ENCODE data around the gene PCDH1. TPM values are rescaled to one million over a fixed set of nuclear protein-coding genes. Genes with fewer than 3 reads are reported as not detected.

PCDH1 gene
- total and polyA plus RNA-seq, 2 of the 8 experiments (the other 6 are each of a cell fraction or from before 2014, with no cell fraction given), result 101 to 102 TPM

DNA sequence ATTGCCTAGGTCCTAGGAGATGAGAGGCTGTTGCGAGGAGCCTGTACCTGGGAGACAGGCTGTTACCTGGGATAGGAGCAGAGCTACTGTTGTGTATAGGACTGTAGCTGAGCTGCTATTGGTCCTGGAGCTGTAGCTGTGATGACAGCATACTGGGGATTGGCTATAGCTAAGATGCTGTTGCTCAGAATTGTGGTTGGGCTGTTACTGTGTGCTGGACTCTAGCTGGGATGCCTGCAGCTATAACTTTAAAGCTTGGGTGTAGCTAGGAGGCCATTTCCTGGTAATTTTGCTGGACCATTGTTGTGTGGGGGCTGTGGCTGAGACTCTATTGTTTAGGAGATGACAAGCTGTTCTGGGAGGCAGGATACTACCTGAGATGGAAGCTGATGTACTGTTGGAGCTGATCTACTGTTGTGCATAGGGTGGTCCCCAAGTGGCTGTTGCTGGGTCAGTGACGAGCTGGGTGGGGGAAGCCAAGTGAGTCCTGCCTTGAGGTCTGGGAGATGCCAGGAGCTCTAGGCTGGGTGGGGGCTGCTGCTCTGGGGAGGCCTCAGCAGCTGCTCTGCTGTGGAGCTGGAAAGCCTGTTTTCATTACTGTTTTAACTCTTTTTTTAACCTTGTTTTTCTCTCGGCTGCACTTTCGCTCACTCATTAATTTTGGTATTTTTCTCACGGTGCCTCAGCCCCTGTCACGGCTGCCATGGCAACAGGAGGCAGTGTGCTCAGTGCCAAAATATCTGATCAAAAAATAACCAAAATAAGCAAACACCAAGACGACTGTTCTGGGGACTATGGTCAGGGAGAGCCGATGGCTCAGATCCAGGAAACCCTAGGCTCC lies 3.0 kb upstream of the PCDH1 start:
- Histone ChIP-seq H3K14ac (ENCODE audit: insufficient read length) (no peak overlapping the region), H3K36me3 (ENCODE audit: control insufficient read depth in 2 of 4, insufficient read depth in 4 of 4, low read length in 3 of 4) (no peaks in the 10 kb centered on the region), H2BK120ac (replicated peaks; ENCODE audit: low read depth, low read length) (no peak overlapping the region), H2BK12ac (ENCODE audit: low read depth, low read length) (peak overlapping the region; percentile 63; the same call in 1 of the 2 replicates), H2AFZ (ENCODE audit: low read length) (no peak overlapping the region), H4K8ac (ENCODE audit: extremely low read depth, insufficient read depth, low read length) (no peak overlapping the region), H3K9ac (replicated peaks in 1 of 4; ENCODE audit: extremely low read depth in 1 of 4, low read depth in 3 of 4, low read length in 3 of 4) (no peak overlapping the region; a peak in 1 of 7 replicates), H3K79me1 (ENCODE audit: low read depth, low read length) (peaks cover 5% of the 10 kb centered on the region; the same call in 1 of the 2 replicates), H4K91ac (replicated peaks; ENCODE audit: insufficient read length, low read length) (peak overlapping the region; percentile 70), H3K27ac (ENCODE audit: low read depth, low read length) (no peak overlapping the region), H3K4me2 (ENCODE audit: insufficient read depth in 1 of 2, low read depth in 2 of 2, low read length in 2 of 2) (peak overlapping the region; percentile 72 to 81), H3K27me3 (replicated peaks in 1 of 4; ENCODE audit: control insufficient read depth in 3 of 4, extremely low read depth in 1 of 4, insufficient read depth in 3 of 4, low read length in 3 of 4) (peaks cover 0 to 4% (median 0%) of the 10 kb centered on the region in 4 experiments; a peak in 1 of 7 replicates), H3K4me3 (ENCODE audit: extremely low read depth in 1 of 4, insufficient read depth in 2 of 4, low read depth in 3 of 4, low read length in 4 of 4) (peak overlapping the region in 1 of 4 experiments; percentile 62; a peak in 2 of 8 replicates), H2BK20ac (ENCODE audit: low read length) (peak overlapping the region; percentile 95), H2AK5ac (ENCODE audit: low read depth, low read length) (peak overlapping the region; percentile 79; the same call in 1 of the 2 replicates), H2BK15ac (ENCODE audit: low read length) (peak overlapping the region; percentile 62), H2BK5ac (ENCODE audit: low read depth, low read length) (peak overlapping the region; percentile 46; the same call in 1 of the 2 replicates), H4K20me1 (replicated peaks in 1 of 2; ENCODE audit: control insufficient read depth in 1 of 2, insufficient read depth in 2 of 2, low read length in 2 of 2) (peaks cover 3 to 9% of the 10 kb centered on the region in 2 experiments), H3K56ac (replicated peaks; ENCODE audit: insufficient read length, low read depth, low read length) (no peak overlapping the region), H3K4ac (replicated peaks; ENCODE audit: insufficient read length, low read depth, low read length) (peak overlapping the region; percentile 3), H3K23ac (ENCODE audit: insufficient read length) (no peak overlapping the region), H3K79me2 (ENCODE audit: control insufficient read depth in 1 of 2, insufficient read depth in 2 of 2, low read length in 2 of 2) (peaks cover 0 to 18% of the 10 kb centered on the region in 2 experiments; a peak in 3 of 4 replicates), H3K9me3 (ENCODE audit: insufficient read depth in 2 of 2, low read depth in 1 of 2, low read length in 1 of 2) (no peaks in the 10 kb centered on the region), H3K4me1 (replicated peaks in 1 of 4; ENCODE audit: control insufficient read depth in 3 of 4, insufficient read depth in 4 of 4, low read length in 3 of 4) (peaks cover 14 to 49% (median 35%) of the 10 kb centered on the region in 4 experiments), H3K23me2 (ENCODE audit: low read depth, low read length) (peaks cover 29% of the 10 kb centered on the region), H3K18ac (ENCODE audit: extremely low read depth, low read length) (peak overlapping the region; percentile 51; the same call in 1 of the 2 replicates), H4K5ac (ENCODE audit: insufficient read length, low read depth, low read length) (no peak overlapping the region)
- TF ChIP-seq SP1 (IDR thresholded peaks at IDR 0.05; ENCODE audit: low read depth, low read length) (0 out of 2 replicates have a peak, but pooled peaks have one; percentile 21), RNF2 (IDR thresholded peaks at IDR 0.05; ENCODE audit: borderline replicate concordance, low read depth, low read length, missing control alignments, poor library complexity, severe bottlenecking) (no peak)
- POLR2A ChIA-PET (ENCODE audit: partially characterized antibody), result interaction anchor here (0.6 to 11.2 kb wide), 21 partner anchors 11 to 205 kb away, joined by 3 to 173 read pairs (median 8); no protein-coding TSS in a partner anchor
- FAIRE-seq (no peak), DNase-seq (ENCODE audit: low read depth in 1 of 2, low spot score in 2 of 2) (peak in 1 of 2 experiments; percentile 43)
- 69% methylated on average over 8 of the region's 8 CpGs; no CpG with 5 or more reads in 1 of the 2 experiments for WGBS, 2 experiments (ENCODE audit: extremely low coverage in 1 of 2, insufficient coverage in 1 of 2, insufficient read length in 1 of 2, insufficient replicate concordance in 2 of 2, low coverage in 1 of 2, low lambda C conversion rate in 2 of 2, missing lambda C conversion rate in 1 of 2)
- CTCF ChIA-PET (ENCODE audit: partially characterized antibody), result interaction anchor here (0.7 to 10.7 kb wide), 37 partner anchors 10 to 317 kb away, joined by 3 to 273 read pairs (median 5); partner anchors contain the start of genes PCDH12 and RNF14

All from H1 (cell line).